HG03139 (cell line): ENCODE measurements around the gene CRISP3.
"Not testable (repeated sequence)": the region's sequence is repeated elsewhere in the genome, so short reads cannot be mapped to it uniquely, and the experiment has no call there.

ENCODE experiments used
- ATAC-seq: cut with Tn5 transposase; IDR thresholded peaks from one replicate; pipeline ENCODE4 v1.9.1; 2021; ENCODE audit not compliant: unreplicated experiment

Gene CRISP3, protein sequence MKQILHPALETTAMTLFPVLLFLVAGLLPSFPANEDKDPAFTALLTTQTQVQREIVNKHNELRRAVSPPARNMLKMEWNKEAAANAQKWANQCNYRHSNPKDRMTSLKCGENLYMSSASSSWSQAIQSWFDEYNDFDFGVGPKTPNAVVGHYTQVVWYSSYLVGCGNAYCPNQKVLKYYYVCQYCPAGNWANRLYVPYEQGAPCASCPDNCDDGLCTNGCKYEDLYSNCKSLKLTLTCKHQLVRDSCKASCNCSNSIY

DNA sequence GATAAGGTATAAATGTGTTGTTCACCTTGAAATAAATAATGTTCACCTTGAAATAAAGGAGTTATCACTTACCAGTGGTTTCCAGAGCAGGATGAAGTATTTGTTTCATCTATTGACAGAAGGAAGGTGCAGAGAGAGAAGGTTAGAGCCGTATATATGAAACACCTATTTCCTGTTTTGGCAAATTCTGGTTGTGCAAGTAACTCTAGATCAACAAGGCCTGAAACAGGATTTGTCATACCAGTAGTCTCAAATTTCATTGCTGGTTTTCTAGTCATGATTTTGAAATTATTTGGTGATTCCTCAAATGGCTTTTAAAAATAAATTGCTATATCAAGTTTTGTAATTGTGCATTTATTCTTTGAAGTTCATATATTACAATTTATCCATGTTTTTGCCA lies at the start of gene CRISP3:
TSS of gene CRISP3 (minus strand) at position 130 of the 400 bp plus-strand sequence. CDS start at position 109, 21 bp downstream.
- no peak for ATAC-seq

DNA sequence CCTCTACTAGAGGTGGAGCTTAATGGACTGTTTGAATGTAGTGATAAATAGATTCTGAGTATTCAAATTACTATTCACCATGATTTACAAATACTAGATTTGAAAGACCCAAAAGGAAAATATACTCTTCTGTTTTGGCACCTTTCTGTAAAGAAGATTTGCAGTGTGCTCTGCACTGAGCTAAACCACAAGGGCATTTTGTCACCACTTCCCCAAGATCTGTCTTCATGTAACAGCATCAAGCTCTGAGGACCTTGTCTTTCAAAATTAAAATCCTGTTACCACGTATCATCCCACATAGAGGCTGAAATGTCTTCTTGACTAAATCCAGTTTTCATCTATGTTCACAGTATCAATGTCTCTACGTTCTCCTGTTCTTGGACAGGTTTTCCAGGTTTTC lies 46.2 kb upstream of the CRISP3 start:
- ATAC-seq: no peak

DNA sequence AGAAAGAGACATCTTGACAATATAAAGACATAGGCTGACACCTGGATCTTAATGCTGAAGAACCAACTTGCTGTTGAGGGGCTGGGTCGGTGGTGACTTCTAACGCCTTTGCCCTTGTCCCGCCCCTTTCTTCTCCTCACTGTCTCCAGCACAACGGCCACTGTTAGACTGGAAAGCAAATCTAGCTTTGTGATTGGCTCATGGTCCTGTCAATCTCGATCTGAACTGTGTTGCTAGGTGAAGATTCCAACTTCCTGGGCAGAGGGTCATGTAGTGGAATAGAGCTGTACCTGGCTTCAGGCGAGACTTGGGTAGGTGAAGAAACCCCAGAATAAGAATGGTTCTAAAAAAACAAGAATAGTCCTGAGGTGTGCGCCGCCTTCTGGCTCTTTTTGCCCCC lies 43.0 kb upstream of the CRISP3 start, which contains the start of gene PGK2:
TSS of gene PGK2 (minus strand) at position 110 of the 400 bp plus-strand sequence. CDS start at position 12, 98 bp downstream.
- ATAC-seq: no peak

DNA sequence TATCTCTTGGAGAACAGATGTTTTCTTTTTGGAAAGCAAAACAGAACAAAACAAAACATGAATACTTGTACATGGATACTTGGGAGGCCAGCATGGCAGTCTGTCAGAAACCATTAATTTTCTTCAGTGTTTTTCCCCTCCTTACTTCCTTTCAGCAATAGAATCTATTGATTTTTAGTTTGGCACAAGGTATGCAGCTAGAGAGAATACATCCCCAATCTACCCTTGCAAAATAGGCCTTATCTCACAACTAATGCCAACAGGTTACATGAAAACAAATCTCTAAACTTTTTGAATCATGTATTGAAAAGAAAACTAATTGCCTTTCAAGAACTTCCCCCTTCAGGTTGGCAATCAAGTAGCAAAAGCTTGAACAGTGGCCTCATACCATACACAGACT lies 40.1 kb upstream of the CRISP3 start:
- ATAC-seq: no peak

DNA sequence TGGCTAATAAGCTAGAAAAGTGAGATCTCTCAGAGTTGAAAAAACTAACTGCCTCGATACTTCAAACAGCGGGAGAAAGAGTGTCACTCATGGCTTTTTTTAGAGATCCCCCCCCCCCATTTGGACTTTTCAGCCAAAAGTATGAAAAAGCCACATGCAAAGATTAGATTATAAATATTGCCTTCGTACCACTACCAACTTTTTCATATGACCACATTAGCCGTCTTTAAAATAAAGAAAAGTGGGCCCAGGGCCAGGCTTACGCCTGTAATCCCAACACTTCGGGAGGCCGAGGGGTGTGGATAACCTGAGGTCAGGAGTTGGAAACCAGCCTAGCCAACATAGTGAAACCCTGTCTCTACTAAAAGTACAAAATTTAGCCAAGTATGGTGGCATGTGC lies 38.5 kb upstream of the CRISP3 start:
- no peak for ATAC-seq

DNA sequence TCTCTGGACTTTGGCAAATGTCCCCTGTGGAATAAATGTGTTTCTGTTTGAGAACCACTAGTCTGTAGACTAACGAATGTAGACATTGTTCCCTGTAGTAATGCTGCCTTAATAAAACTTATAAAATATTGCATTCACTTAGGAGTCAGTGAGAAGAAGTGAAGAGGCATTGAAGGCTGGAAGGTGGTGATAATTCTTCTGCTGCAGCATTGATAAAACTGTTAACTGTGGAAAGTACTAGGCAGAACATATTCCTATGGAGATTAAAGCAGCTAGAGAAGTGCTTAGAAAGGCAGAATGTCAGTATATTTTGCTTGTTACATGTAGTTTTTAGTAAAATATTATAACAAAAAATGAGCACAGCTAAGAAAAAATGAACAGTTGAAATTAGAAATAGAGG lies 38.1 kb upstream of the CRISP3 start:
- ATAC-seq: no peak

DNA sequence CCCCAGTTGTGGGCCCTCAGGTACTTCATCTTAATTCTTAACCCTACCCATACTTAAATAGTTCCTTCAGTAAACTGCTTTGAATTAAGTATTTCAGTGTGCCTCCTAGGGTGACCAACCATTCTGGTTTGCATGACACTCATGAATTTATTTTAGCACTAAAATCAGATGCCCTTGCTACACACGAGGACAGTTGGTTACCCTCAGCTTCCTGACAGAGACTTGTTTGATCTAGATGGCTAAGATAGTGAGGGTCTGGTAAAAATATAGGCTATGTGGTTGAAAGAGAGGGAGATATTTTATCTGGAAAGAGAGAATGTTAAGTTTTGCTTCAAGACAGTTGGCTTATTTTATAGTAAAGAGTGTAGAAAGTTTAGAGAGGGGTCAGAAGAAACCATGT lies 32.3 kb upstream of the CRISP3 start:
- no peak for ATAC-seq

DNA sequence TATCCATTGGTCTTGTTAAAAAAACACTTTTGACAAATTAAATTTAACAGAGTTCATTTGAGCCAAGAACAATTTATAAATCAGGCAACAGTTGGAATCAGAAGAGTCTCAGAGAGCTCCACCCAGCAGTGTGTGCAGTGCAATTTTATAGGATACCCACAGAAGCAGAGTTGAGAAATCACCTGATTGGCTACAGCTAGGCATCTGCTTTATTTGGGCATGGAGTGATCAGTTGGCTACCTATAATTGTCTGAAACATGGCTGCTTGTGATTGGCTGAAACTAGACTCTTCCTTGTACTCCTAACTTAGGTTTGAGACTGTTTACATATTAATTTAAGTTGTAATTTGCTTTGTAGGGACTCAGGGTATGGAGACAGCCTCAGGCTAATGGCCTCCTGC lies 30.9 kb upstream of the CRISP3 start:
- ATAC-seq: no peak

DNA sequence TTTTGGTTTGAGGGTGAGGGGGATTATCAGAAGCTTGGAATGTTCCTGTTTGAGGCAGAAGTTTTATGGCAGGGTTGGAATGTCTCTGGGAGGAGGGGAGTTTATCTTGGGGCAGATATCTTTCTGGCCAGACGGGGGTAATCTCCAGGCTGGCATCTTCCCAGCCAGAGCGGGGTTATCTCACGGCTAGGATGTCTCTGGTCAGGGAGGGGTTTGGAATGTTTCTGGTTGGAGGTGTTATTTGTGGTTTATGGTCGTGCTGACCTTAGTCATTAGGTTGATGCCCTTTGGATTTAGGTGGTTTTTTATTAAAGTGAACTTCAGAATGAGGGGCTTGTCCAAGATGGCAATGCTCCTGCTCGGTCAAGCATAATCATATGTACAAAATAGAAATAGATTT lies 28.1 kb upstream of the CRISP3 start:
- no peak for ATAC-seq

DNA sequence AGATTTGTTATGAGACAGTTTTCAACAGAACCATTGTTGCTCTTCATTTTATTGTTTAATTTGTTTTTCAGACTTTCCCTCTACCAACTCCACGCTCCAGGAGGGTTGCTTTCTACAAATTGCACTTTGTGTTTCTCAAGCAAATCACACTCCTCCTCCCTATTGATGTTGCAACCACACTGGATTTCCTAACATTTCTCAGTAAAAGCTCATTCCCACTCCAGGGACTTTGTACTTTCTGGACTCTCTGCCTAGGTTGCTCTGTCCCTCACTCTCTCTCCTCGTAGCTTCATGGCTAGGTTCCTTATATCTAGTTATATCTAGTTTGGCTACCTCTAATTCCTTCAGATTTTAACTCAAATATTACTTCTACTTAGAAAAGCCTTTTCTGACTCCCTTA lies 22.6 kb upstream of the CRISP3 start:
- ATAC-seq: no peak

DNA sequence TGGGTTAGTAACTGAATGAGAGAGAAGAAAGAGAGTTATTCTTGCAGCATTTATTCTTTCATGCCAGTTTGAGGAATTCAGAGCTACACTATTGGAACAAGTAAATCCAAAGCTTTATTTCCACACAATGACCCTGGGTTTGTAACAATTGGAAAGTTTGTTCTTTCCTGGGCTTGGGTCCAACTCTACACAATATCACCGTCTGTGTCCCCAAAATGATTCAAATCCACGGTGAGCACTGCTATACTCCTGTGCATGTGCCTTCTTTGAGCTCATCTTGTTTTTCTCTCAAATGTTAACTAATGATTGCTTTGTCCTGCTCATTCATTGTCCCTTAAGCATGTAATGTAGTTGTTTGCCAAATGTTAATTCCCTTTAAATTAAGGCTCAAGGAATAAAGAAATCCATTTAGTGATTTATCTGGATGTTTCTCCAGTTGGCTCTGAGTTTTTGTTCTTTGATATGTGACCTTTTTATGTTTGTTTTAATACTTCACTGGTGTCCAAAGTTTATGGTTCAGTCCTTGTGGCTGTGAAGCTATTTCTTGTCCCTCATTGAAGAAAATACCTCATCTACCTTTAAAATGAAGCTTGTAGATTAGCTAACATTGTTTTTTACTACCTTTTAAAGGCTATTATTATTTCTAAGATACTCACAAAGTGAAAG lies 20.5 kb upstream of the CRISP3 start:
- ATAC-seq: no peak

DNA sequence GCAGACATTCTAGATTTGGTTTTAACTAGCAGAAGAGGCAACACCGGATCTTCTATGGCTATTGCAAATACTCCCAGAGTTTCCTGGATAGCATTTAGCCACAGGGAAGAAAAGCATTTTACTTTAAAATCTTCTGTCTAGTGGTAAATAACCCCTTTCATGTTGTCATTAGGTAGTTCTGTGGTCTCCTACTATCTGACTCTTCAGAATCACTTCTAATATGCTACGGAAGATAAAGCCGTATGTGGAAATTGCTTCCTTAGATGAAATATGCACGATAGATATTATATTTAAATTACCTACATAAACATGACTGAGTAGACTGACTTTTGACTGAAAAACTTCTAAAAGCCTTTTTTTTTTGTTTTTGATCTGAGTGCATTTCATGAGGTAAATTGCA lies 759 bp downstream of the CRISP3 start:
- ATAC-seq: no peak

DNA sequence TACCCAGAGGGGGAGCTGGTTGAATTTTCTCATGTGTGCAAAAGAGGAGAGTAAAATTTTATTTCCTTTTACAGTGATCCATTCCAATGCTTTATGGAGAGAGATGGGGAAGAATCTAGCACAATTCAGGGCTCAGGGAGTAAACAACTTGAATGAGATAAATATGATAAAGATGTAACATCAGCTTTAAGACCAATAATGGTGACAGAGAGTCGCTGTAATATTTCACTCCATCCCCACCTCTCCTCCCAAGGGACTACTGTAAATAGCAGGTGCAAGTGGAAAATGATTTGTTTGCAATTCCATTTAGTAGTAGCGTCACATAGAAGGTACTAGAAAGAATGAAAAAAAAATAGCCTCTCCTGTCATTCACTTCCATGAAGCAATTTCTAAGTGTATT lies 4.8 kb downstream of the CRISP3 start:
- no peak for ATAC-seq

DNA sequence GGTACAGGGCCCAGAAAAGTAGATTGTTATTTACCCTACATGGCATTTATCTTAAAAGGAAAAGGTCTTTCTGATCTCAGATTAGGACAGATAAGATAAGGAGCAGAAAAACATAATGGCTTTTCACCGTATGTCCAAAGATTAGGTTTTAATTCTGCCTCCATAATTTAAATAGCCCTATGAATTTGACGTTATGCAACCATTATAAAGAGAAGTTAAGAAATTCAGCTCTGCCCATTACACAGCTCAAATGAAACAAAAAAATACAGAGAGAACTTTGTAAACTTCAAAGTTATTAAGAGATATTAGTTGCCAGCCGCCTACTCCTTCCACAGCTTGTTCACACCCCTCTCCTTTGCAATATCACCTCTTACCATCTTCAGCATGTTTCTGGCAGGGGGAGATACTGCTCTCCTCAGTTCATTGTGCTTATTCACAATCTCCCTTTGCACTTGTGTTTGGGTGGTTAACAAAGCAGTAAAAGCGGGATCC lies 8.1 kb downstream of the CRISP3 start:
- ATAC-seq: no peak

DNA sequence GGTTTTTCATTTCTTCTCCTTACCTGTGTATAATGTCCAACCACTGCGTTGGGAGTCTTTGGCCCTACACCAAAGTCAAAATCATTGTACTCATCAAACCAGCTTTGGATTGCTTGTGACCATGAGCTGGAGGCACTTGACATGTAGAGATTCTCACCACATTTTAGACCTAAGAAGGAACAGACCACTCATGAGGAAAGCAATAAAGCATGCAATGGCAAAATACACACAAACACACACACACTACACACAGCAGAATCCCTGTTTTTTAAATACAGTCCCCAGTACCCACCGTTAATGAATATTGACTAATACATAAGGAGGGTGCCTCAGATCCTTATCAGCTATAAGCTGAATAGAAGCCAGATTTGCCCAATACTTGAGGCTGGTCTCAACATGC lies 10.5 kb downstream of the CRISP3 start:
- no peak for ATAC-seq

DNA sequence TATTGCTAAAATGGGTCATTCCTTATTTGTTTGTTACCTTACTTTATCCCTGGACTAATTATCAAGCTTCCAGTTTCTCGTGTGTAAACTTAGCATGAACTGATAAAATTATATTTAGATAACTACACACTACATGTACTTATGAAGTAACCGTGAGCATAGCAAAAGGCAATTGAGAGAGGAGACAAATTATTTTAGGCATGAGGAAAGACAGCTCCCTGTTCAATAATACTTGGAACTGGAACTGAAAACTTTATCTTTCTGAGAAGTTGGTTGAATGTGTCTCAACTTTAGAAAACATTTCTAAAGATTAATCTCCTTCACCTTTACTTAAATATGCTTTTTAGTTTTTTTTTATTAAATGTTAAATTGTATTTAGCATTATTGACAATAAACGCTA lies 11.4 kb downstream of the CRISP3 start:
- ATAC-seq: no peak

DNA sequence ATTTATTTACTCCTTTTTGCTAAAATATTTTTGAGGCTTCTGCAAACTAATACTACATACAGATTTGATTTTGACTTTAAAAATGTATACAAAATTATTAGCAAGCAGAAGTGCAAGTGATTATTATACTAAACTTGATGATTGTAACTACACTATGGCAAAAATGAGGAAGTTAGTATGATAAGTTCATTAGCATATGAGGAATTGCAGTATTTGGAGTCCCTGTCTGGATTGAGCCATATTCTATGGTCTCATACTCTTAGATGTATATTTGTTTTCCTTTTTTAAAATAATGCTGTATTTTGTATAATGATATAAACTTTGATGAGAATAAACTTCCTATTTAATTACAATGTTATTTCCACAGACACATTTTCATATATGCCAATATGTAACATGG lies 13.9 kb downstream of the CRISP3 start:
- no peak for ATAC-seq

DNA sequence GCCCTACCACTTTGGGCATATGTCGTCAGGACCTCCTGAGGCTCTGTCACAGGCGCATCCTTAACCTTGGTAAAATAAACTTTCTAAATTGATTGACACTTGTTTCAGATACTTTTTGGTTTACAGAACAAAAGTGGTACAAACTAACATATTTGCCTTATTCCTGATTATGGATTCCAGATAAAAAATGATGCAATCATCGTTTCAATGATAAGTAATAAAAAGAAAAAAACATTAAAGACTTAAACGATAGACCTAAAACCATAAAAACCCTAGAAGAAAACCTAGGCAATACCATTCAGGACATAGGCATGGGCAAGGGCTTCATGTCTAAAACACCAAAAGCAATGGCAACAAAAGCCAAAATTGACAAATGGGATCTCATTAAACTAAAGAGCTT lies 20.3 kb downstream of the CRISP3 start:
- not testable (repeated sequence) for ATAC-seq

DNA sequence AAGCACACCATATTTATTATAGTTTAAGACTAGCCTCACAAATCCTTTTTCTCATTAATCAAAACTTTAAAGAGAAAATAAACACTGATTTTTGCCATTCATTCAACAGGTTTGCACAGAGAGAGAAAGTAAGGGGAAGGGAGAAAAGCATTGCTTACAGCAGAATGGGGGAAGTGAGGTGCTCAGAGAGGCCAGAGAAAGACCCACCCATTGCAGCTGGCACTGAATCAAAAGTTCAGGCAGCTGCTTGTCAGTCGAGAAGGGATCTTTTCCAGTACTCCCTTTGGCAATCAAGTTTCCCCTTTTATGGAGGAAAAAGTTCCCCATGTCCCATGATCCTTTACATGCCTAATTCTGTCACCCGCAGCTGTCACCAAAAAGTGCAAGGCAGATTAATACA lies 22.9 kb downstream of the CRISP3 start:
- no peak for ATAC-seq

DNA sequence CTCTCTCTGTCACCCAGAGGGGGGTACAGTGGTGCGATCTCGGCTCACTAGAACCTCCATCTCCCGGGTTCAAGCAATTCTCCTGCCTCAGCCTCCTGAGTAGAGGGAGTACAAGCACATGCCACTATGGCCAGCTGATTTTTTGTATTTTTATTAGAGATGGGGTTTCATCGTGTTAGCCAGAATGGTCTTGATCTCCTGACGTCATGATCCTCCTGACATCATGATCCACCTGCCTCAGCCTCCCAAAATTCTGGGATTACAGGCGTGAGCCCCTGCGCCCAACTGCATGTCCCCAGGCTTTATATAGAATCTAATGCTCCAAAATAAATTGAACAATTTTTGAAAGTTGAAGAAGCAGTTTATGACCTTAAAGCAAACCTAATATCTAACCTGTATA lies 23.8 kb downstream of the CRISP3 start:
- ATAC-seq: no peak

DNA sequence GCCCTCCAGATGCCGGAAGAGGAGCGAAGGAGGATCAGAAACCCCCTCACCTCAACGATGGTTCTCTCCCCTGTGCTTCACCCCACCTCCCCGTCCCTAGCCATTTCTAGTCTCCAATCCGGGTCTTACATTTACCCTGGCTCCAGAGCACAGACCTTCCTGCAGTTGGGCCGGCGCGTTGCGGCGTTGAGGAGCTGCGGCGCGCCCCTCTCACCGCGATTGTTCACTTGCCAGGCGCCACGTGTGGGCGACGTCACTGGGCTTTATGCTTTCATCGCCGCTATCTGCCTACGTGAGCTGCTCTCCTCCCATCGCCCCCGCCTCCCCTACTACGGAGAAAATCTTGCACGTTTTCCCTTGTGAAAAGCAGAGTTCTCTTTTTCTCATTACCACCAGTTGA lies 30.8 kb downstream of the CRISP3 start, which contains the start of gene CRISP2:
TSS of gene CRISP2 (minus strand) at position 198 of the 400 bp plus-strand sequence. CDS start 4,347 bp downstream, outside the sequence.
- ATAC-seq: no peak

DNA sequence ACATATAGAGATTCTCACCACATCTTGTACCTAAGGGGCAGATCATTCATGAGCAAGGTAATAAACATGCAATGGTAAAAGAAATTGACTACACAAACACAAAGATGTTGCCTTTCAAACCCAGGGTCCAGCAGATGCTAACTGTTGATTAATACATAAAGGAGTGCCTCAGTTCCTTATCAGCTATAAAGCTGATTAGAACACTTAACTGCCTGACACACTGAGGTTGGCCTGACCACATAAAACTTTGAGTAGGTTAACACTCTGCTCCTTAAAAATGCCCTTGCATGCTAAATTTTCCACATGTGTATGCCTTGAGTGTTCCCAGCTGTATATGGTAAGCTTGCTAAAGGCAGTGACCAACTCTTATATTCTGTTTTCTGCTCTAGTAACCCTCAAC lies 45.7 kb downstream of the CRISP3 start:
- ATAC-seq: no peak
